ENCODE measurements around the gene MARVELD1.

Gene MARVELD1

DNA sequence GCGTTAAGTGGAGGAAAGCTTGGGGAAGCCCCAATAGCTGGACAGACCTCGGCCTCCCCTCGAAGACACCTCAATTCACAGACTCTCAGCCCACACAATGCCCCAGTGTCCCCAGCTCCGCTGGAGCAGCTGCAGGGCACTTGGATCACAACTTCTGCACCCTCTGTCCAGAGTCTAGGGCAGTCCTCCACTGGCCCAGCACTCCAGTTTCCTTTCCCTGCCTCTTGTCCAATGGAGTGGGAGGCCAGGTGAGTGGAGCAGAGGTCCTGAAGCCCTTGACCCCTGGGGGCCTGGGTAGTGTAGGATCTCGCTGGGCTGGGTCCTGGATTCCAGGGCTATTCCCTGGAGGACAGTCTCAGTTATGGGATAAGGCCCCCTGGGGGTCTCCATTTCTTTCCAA is 46.4 kb downstream of the MARVELD1 start:
- no peak for DNase-seq

DNA sequence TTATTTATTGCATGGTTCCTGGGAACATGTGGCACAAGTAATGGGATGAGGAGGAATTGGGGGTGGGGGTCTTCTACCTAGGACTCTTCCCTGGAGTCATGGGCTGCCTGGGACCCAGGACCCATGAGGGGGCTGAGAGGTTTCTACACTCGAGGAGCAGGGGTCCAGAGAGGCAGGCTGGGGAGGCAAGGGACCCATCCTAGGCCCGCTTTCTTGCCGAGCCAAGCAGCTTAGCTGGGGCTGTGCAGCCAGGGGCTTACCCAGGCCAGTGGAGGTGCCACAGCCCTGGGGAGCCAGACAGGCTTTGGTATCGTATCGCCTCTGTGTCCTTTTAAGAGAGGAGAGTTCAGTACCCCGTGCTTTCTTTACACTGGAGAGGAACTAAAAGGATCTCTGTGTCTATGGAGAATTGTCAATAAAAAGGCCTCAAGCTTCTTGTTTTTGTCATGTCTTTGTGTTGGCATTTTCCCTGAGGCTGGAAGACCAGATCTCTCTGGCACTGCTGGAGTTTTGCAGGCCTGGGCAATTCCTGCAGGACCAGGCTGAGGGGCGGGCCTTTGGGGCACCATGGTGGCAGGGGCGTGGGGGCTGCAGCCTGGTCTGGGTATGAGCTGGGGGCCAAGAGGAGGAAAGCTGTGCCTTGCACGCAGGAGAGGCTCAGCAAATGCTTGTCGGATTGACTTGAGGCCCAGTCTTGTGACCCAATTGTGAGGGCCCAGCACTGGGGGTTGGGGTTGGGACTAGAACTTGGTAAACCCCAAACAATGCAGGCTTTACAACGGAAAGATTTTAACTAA is 47.1 kb downstream of the MARVELD1 start:
- no peak for DNase-seq

DNA sequence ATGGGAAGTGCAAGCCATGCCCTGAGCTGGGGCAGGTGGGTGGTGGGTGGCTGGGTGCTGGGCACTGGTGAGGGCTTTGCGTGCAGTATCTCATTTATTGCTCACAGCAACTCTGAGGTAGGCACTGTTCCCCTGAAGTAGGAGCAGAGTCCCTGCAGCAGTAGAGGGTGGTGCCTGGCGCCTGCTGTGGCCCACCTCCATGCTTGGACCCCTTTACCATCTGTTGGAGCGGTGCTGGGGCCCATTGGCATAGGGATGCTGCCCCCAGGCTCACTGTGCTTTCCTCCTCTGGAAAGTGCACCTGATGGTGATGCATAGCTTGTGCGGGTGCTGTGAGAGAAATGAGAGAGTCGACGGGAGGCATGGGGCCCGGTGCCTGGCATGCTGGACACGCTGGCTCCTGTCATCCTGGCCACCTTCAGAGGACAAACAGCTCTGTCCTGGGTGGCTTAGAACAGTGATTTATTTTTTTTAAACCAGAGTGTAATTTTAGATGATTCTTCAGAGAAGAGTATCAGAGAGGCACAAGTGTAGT is 47.9 kb downstream of the MARVELD1 start:
- no peak for DNase-seq

DNA sequence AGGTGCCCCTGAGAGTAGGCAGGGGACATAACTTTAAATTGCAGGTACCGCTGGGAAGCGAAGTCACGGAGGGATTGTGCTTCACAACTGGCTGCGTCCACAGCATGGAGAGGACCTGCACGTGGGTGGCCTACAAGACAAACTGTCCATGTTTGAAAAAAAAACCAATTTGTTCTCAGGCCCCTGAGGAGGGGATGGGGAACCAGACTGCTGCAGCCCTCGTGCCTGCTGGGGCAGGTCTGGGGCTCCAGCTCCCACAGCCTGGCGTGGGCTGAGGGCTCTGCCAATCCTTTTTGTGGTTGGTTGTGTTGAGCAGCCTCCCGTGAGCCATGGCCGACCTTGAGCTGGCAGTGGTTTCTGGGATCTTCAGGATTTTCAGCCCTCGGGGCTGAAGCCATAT is 48.5 kb downstream of the MARVELD1 start:
- DNase-seq = no peak

DNA sequence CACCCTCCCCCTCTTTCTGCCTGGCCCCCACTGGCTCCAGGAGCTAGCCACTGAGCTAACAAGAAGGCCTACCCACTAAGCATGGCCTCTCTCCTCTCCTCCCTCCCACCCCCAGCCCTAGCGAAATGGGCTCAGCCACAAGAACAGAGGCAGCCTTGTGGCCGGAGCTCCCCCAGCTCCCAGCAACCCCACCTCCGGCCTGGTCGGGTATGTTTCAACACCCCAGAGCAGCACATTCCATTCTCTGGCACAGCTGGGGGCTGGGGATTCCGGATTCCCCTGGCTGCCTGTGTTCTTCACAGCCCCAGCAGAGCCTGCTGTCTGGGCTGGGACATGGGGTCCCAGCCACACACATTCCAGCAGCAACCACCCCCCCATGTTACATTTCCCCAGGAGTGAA is 49.3 kb downstream of the MARVELD1 start:
- no peak for DNase-seq

DNA sequence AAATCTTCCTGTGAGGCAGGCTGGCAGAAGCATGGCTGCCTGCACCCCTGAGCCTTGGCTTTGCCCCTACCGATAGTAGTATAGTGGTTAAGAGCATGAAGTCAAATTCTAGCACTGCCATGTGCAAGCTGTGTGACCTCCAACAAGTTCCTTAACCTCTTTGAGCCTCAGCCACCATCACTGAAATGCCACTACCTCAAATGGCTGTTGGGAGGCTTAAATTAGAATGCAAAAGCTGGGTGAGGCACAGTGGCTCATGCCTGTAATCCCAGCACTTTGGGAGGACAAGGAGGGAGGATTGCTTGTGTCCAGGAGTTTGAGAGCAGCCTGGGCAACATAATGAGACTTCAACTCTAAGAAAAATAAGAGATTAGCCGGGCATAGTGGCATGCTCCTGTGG is 49.9 kb downstream of the MARVELD1 start:
- DNase-seq = no peak

DNA sequence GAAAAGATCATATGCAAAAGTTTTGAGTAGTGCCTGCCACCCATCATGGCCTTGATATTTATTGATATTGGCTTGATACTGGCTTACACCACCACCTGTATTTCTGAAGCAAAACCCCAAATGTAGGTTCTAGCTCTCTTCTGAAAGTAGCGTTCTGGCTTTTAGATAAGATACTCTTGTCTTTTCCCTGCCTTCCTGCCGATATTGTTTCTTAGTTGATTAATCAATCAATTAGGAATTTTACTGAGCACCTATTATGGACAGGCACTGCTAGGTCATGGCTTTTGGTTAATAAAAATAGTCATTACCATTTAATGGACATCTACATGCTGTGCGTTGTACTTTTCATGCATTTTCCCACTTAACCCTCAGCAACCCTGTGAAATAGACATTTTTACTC is 50.4 kb downstream of the MARVELD1 start:
- no peak for DNase-seq

DNA sequence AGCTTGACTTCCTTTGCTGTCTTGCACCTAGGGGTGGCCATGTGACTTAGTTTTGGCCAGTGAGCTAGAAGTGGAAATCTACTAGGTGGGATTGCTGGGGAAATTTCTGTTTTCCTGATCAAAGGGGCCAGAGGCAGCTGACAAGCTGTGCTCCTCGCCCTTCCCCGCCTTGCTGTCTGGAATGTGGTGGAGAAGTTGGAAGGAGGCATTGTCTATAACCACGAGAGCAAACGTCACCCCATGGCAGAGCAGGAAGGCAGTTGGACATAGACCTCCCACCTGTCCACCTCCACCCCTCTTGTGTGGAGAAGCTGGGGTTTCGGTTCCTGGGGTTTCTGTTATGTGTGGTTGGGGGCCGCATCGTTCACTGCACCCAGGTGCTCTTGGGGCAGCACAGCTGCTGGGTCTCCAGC is 51.0 kb downstream of the MARVELD1 start:
- no peak for DNase-seq

DNA sequence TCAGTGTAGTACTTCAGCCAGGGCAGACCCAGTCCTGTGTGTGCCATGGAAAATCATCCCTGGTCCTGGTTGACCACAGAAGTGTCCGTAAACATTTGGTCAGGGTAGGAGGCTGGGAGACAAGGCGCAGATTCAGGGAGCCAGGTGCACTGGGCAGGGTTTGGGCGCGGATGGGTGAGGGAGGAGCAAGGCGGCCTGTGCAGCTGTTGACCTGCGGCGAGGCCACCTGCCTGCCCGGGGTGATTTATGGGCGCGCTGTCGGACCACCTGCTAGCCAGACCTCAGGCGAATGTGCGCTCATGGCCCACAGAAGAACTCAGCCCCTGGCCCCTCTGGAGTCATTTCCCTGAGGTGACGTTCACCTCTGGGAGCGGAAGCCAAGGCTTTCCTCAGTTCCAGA is 51.7 kb downstream of the MARVELD1 start:
- DNase-seq = no peak

DNA sequence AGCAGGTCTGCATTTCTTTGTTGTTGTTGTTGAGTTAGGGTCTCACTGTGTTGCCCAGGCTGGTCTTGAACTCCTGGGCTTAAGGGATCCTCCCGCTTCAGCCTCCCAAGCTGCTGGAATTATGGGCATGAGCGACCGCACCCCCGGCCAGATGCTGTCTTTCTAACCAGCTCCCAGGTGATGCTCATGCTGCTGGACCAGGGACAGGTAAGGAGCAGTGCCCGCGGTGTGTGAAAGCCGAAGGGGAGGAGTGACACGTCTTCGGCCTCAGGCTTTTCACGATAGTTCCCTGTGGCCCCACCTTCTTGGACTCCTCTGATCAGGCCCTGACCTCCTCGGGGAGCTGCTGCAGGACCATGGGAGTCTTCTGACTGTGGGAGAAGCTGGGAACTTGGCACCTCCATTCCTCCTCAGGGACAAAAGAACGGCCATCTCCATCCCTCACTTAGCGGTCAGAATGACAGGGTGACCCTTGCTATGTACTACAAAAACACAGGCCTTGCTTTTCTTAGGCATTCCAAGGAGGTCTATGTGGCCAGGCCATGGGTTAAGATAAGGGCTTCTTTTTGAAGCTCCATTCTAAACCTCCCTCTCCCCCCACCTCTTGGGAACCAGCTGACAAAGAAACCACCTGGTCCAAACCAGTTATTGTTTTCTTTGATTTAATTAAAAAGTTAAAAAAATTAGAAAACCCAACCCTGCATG is 52.7 kb downstream of the MARVELD1 start:
- no peak for DNase-seq

DNA sequence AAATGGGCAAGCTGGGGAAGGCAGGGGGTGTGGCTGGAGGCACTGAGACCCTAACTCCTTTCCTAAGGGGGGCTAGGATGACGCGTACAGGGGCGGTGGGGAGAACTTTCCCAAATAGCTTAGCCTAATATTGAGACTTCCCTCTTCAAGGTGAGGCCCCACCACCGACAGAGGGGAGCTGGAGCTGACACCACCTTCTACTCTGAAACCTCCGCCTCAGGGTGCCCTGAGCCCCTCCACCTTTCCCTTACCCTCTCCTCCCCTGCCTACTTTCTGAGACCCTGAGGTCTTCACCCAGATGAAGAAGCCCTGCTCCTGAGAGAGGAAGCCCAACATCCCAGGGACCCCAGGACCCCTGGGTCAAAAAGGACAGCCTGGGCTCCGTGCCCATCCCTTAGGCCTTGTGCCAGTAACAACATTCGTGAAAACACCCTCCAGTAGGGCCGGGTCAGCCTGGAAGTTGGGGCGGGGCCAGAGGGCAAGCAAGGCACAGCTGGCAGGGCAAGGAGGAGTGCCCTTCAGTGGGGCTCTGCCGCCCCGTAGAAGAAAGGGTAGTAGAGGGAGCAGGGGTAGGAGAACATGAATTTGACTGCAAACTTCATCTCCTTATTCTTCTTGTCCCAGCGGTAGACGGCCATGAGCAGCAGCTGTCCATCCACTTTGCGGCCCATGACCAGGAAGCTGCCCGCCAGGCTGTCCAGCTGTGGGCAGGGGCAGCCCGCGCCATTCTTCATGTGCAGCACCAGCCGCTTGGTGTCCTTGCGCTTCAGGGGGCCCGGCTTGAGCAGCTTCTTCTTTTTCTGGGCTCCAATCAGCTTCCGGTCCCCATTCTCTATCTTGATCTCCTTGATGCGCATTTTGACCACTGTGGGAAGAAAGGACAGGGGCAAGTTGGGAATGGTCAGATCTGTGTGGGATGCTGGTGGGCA is 53.7 kb downstream of the MARVELD1 start:
- DNase-seq = no peak
